DMS114 treated with DMSO at 0.1 percent for 48 hours (cell line): ENCODE measurements around the gene NDRG3.
"Not testable (repeated sequence)": the region's sequence is repeated elsewhere in the genome, so short reads cannot be mapped to it uniquely, and the experiment has no call there.

ENCODE experiments used
- DNase-seq: peaks from one replicate; lab custom pipeline; 2025; ENCODE audit not compliant: unreplicated experiment; lab: John Stamatoyannopoulos, UW

Gene NDRG3

DNA sequence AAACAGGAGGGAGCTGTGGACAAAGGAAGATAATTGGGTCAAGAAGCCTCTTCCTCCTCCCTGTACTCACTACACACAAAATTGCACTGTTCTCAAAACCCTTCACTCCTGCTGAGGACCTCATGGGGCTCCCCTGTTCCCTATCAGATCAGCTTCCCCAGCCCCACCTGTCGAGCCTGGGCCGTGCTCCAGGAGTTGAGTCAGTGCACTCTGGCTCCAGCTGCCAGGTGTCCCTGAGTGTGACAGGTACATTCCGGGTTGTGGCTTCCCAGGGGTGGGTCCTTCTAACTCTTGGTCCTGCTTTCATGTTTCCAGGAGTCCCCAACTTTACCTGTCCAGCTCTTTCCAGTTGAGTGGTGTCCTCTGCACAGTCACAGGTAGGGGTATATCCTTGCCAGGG is 131.9 kb downstream of the NDRG3 start:
- no peak for DNase-seq

- DNase-seq = no peak
These were observed 134.3 kb downstream of the NDRG3 start for GRCh38 chr20:36611625-36612024.

- not testable (repeated sequence) for DNase-seq
These were observed 137.5 kb downstream of the NDRG3 start for GRCh38 chr20:36608388-36608728.

- no peak for DNase-seq
These were observed 138.1 kb downstream of the NDRG3 start for GRCh38 chr20:36607586-36608387.

GRCh38 chr20:36606158-36607066 is 139.5 kb downstream of the NDRG3 start:
- DNase-seq = no peak

DNA sequence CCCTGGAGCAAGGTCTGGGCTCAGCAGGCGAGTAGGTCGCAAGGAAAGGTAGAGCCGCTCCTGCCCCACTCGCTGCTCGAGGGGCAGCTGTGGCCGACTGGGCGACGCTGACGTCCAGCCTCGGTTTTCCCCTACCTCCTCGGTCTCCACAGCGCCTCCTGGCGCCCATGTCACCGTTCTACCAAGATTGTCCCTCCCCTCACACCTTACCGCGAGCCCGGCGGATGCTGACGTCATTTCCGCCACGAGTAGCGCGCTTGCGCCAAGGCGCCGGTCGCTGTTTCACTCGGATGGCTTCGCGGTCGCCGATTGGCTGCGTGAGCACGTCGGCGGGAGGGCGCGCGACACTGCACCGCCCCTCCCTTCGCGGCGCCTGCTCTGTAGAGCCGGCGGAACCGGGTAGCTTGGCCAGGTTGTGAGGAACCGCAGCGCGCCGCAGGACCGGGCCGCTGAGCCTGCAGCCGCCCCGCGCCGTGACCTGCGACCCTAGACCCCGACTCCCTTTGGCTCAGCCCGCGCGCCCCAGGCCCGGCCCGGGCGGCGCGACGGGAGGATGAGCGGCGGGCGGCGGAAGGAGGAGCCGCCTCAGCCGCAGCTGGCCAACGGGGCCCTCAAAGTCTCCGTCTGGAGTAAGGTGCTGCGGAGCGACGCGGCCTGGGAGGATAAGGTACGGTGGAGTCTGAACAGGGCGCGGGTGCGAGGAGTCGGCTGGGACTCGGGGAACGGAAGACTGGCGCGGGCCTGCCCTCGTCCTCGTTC is 140.3 kb downstream of the NDRG3 start, which contains the start of gene RAB5IF:
TSS of gene RAB5IF (plus strand) at position 381 of the 759 bp plus-strand sequence. CDS start at position 554, 173 bp downstream.
- peak; percentile 92 for DNase-seq

DNA sequence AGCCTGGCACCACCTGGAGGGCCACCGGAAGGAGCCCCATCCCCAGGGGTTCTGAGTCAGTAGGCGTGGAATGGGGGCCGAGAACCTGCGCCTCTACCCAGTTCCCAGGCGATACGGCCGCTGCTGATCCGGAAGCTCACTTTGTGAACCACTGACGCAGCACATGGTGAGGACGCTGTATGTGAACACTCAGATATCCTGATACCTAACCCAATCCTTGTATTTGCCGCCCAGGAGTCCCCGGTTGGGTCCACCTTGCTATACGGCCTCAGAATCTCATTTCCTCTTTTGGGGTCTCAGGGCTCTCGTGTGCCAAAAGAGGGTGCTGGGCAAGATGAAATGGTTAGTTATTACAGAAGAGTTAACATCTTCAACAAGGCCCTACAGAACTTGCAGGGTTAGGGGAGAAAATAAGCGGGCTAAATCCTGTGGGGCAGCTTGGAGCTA is 140.9 kb downstream of the NDRG3 start:
- DNase-seq = no peak
